ENCODE results near the gene GZMM. TPM values are rescaled to one million over a fixed set of nuclear protein-coding genes. Genes with fewer than 3 reads are reported as not detected.

GZMM gene
- total RNA-seq, 1 donor from 2014 or later, result not detected

GRCh38 chr19:589693-590395, 46.0 kb downstream of the GZMM start, which contains the start of gene HCN2:
HCN2 (plus strand) TSS chr19:589881; CDS start chr19:589946, 65 bp downstream.
- peaks cover 17% of the 10 kb centered on the region for H3K4me1 ChIP-seq

DNA sequence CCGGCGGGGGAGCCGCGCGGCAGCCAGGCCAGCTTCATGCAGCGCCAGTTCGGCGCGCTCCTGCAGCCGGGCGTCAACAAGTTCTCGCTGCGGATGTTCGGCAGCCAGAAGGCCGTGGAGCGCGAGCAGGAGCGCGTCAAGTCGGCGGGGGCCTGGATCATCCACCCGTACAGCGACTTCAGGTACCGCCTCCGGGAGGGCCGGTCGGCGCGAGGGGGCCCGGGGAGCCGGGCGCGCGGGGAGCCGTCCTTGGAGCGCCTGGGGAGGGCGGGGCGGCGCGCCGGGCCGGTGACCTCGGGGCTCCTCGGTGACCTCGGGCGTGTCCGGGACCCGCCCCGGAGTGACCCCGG, 46.5 kb downstream of the GZMM start:
- Histone ChIP-seq H3K27ac (no peak overlapping the region), H3K27me3 (peaks cover 20% of the 10 kb centered on the region), H3K9me3 (no peaks in the 10 kb centered on the region), H3K4me1 (peaks cover 17% of the 10 kb centered on the region), H3K36me3 (no peaks in the 10 kb centered on the region), H3K4me3 (peak overlapping the region in 1 of 2 donors; percentile 35)
- intact Hi-C loops (cut with DNase I), result no loop called here
- TF ChIP-seq CTCF (IDR thresholded peaks at IDR 0.05) (no peak), POLR2AphosphoS5 (IDR thresholded peaks at IDR 0.05; ENCODE audit: insufficient read depth in 1 of 2, low read depth in 1 of 2) (no peak), POLR2A (IDR thresholded peaks at IDR 0.05) (no peak)
- DNase-seq (ENCODE audit: extremely low spot score in 2 of 2), result no peak

More at GRCh38 chr19:589693-590395, 46.0 kb downstream of the GZMM start, which contains the start of gene HCN2:
- H3K9me3 ChIP-seq, result no peaks in the 10 kb centered on the region
- no peak within 1 kb of the TSS for H3K27ac ChIP-seq
- peaks cover 20% of the 10 kb centered on the region for H3K27me3 ChIP-seq
- no peaks in the 10 kb centered on the region for H3K36me3 ChIP-seq
- peak within 1 kb of the TSS in 1 of 2 donors; percentile 35 for H3K4me3 ChIP-seq
- no peak for DNase-seq (ENCODE audit: extremely low spot score in 2 of 2)
- intact Hi-C loops (cut with DNase I), result no loop called here
- TF ChIP-seq CTCF (IDR thresholded peaks at IDR 0.05) (no peak), POLR2AphosphoS5 (IDR thresholded peaks at IDR 0.05; ENCODE audit: insufficient read depth in 1 of 2, low read depth in 1 of 2) (no peak), POLR2A (IDR thresholded peaks at IDR 0.05) (no peak)

GRCh38 chr19:590750-591098, 46.9 kb downstream of the GZMM start:
- no peak for DNase-seq (ENCODE audit: extremely low spot score in 2 of 2)
- Histone ChIP-seq H3K27ac (no peak overlapping the region), H3K4me1 (peaks cover 17% of the 10 kb centered on the region), H3K36me3 (no peaks in the 10 kb centered on the region), H3K27me3 (peaks cover 20% of the 10 kb centered on the region), H3K9me3 (no peaks in the 10 kb centered on the region), H3K4me3 (peak overlapping the region in 1 of 2 donors; percentile 35)
- intact Hi-C loops (cut with DNase I), result no loop called here
- TF ChIP-seq POLR2AphosphoS5 (IDR thresholded peaks at IDR 0.05; ENCODE audit: insufficient read depth in 1 of 2, low read depth in 1 of 2) (no peak), POLR2A (IDR thresholded peaks at IDR 0.05) (no peak), CTCF (IDR thresholded peaks at IDR 0.05) (no peak)

DNA sequence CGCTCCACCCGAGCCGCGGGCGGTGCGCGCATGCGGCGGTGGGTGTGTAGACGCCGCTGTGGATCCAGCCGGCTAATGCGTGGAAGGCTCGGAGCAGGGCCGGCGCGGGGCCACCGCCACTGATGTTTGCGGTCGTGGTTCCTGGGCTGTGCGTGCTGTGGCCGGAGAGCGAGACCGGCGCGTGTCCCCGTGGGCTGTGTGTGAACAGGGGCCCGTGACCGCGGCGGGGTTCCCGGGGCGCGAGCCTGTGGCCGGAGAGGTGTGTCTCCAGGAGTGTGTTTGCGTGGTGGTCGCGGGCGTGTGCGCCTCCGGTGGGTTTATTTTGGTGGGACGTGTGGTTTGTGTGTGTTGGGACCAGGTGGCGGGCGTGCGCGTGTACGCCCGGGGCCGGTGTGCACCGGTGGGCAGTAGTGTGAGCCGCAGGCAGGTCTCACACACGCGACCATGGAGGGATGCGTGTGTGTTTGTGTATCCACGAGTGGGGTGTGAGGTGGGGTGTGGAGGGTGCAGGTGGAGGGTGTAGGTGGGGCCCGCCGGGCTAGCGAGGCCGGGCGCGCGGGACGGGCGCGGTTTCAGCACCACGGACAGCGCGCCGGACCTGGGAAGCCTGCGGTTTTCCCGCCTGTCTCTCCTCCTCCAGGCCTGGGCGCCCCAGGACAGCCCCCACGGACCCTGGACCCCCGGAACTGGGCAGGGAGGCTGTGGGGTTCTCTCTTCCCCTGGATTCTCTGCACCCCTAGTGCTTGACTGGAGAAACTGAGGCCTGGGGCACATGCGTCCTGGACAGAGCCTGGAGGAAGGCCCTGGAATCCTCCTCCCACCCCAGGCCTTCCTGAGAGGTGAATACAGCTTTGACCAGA, 47.5 kb downstream of the GZMM start:
- intact Hi-C loops (cut with DNase I), result no loop called here
- Histone ChIP-seq H3K27me3 (peaks cover 20% of the 10 kb centered on the region), H3K4me3 (no peak overlapping the region)

More for the DNA sequence above, 47.5 kb downstream of the GZMM start:
- TF ChIP-seq POLR2A (IDR thresholded peaks at IDR 0.05) (no peak), POLR2AphosphoS5 (IDR thresholded peaks at IDR 0.05; ENCODE audit: insufficient read depth in 1 of 2, low read depth in 1 of 2) (no peak), CTCF (IDR thresholded peaks at IDR 0.05) (no peak)
- no peak for DNase-seq (ENCODE audit: extremely low spot score in 2 of 2)
- H3K4me1 ChIP-seq, result peaks cover 17% of the 10 kb centered on the region
- H3K27ac ChIP-seq, result no peak overlapping the region
- no peaks in the 10 kb centered on the region for H3K9me3 ChIP-seq
- no peaks in the 10 kb centered on the region for H3K36me3 ChIP-seq
